HG02970 (cell line): ENCODE measurements around the gene PPFIBP1.

Source experiments
- ATAC-seq: cut with Tn5 transposase; IDR thresholded peaks from one replicate; pipeline ENCODE4 v1.9.1; 2021; ENCODE audit warnings: mild to moderate bottlenecking, moderate library complexity, moderate number of reproducible peaks; ENCODE audit not compliant: unreplicated experiment, low FRiP score

The PPFIBP1 gene

DNA sequence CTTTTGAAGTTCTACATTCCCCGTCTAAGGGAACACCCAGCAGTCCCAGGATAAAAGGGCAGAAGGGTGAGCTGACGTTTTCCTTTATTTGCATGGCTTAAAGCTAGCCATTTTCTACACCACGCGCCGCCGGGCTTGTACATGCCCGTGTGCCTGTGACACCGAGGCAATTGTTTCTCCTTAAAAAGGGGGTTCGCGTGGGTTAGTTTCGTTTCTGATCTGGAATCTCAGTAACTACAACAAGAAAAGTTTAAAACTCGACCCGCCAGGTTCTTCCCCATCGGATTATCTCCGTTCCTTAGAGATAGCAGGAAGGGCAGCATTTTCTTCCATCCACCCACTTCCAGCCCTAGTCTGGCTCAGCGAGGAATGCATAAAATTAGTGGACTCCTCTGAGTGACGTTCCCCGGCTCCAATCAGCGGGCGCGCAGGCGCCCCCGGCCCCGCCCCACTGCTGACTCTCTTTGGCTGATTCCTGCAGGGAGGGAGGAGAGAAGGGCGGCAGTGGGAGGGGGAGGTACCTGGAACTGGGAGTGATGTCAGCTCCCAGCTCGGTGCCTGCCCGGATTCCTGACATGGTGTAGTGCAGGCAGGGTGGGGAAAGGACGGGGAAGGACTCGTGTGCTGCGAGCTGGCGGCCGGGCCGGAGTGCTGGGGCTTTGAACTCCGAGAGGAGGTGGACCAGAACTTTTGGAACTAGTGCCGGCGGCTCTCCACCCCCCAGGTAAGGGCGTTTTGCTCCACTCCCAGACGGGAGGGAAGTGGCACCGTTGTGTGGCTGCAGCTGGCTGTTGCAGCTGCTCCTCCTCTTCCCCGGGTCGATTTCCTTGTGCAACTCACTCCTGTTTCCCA is at the start of gene PPFIBP1:
PPFIBP1 (plus strand) TSS at position 565 of the 852 bp plus-strand sequence. CDS start 109,191 bp downstream, outside the sequence.
- ATAC-seq, result peak; percentile 96

DNA sequence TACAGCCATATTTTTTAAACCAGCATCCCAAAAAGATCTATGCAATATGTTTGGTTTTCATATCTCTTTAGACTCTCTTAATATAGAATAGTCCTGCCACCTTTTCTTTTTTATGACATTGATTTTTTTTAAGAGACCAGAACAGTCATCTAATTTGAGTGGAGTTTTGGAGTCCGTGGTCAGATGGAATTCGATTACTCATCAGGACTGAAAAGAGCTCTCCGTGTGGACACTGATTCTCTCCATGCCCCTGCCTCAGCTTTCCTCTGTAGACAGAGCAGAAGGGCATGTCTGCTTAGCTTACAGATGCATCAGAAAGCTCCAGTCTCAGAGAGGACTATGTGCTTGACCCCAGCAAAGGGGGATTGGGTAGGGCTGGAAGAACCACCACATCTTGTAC is 49.7 kb upstream of the PPFIBP1 start:
- no peak for ATAC-seq

DNA sequence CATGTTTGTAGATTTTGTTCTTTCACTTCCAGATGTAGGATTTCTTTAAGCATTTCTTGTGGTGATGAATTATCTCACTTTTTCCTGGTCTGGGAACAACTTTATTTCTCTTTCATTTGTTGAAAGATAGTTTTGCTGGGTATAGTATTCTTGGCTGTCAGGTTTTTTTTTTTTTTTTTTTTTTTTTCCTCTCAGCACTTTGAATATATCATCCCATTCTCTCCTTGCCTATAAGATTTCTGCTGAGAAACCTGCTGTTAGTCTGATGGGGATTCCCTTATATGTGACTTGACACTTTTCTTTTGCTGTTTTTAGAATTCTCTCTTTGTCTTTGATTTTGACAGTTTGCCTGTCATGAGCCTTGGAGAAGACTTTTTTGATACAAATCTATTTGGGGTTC is 47.0 kb upstream of the PPFIBP1 start:
- no peak for ATAC-seq

DNA sequence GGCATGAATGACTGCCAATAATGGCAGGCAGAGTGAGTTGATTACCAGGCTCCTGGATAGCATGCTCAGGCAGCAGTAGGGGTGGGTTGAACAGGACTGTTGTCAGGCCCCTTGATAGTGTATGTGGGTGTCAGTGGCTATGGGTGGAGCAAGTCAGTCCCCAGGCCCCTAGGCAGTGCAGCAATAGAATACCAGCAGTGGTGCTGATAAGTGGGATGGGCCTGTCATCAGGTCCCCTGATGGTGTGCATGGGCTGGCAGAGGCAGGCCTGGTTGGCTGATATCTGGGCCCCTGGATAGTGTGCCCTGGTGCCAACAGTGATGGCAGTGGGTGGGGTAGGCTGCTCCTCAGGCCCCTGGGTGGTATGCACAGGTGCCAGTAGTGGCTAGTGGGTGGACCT is 45.1 kb upstream of the PPFIBP1 start:
- no peak for ATAC-seq

DNA sequence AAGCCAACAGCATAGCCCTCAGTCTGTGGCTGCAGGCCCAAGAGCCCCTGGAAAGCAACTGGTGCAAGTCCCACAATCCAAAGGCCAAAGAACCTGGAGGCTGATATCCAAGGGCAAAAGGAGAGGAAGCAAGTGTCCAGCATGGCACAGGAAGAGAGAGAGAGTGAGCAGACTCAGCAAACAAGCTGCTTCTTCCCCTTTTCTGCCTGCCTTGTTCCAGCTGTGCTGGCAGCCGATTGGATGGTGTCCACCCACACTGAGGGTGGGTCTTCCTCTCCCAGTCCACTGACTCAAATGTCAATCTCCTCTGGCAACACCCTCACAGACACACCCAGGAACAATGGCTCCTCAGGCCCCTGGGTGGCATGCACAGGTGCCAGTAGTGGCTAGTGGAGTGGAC is 44.0 kb upstream of the PPFIBP1 start:
- no peak for ATAC-seq

DNA sequence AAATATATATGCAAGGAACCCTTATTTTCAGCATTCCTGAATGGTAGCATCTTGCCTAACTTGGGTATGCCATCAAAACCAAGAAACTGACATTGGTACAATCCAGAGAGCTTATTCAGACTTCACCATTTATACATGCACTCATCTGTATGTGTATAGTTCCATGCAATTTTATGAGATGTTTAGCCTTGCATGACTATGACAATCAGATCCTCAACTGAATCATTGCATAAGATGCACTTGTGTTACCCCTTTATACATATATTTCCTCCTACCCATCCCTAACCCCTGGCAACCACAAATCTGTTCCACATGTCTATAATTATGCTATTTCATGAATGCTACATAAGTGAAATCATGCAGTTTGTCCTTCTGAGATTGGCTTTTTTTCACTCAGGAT is 37.0 kb upstream of the PPFIBP1 start:
- ATAC-seq, result no peak

DNA sequence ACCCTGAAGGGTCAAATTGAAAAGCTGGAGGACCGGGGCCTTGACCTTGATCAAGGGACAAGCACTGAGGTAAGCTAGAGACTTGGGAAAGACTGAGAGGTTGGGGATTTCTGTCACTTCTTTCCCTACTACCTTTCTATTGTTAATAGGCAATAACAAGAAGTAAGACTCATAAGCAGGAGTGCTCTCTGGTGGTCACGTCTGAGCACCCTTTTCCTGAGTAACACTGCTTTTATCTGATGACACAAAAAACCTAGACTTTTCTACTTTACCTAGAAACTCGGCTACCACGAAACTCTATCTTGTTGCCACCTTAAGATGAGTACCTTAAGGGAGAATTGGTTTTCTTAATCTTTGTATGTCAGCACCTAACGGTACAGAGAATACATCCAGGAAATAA is 35.5 kb upstream of the PPFIBP1 start:
- no peak for ATAC-seq

DNA sequence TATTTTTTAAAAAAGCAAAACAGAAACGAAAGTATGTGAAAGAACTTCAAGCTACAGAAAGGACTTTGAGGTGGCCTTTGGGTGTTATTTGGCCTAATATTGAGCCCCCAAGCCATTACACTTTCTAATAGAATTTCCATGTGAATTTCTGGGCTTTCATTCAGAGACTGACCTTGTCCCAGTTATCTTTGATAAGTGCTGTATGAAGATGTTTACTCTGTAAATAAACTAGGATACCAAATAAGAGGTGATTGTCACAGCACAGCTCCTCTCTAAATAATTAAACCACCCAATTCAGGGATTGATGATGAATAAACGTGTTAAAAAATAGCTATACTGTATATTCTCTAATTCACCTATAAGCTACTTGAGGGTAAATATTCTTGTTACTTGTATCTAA is 32.8 kb upstream of the PPFIBP1 start:
- no peak for ATAC-seq

DNA sequence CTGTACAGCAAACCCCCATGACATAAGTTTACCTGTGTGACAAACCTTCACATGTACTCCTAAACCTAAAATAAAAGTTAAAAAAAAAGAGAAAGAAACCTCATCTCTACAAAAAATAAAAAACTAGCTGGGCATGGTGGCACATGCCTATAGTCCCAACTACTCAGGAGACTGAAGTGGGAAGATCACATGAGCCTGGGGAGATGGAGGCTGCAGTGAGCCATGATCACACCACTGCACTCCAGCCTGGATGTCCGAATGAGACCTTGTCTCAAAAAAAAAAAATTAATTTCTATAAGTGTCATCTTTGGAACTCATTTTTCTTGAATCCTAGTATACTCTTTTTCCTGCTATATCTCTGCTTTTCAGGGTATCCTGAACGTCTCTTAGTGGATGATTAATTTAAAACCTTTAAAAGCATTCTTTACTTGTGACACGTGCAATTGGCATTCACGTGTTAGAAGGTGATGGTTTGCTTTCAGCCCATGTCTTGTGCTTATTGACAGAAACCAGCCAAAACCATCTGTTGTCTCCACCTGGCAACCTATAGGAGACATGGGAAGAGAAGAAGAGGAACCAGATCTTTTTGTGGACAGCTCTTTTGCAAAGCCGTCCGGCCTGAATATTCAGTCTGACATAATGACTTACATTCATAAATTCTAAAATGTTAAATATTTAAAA is 30.6 kb upstream of the PPFIBP1 start:
- ATAC-seq, result no peak

DNA sequence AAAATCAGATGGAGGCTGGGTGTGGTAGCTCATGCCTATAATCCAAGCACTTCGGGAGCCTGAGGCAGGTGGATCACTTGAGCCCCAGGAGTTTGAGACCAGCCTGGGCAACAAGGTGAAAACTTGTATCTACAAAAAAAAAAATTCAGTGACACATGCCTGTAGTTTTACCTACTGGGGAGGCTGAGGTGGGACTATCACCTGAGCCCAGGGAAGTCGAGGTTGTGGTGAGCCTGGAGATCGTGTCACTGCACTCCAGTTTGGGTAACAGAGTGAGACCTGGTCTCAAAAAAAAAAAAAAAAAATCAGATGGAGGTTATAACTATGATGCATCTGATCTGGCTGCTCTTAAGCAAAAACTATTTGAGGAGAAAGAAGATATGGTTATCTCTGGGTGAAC is 26.6 kb upstream of the PPFIBP1 start:
- no peak for ATAC-seq

DNA sequence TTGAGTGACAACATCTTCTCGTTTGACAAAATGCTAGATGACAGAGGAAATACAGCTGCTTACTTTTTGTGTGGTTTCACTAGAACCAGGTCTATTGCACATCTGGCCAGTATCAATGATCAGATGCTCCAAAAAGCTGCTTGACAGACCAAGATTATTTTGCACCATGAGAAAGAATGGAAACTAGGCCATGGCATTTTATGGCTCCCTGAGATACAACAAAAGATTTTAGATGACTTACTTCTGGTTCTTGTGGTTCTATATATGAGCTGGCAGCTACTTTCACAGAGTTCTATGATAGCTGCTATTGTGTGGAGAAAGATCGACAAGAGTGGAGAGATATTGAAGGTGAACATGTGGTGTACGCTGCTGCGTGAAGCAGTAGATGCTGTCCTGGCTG is 25.9 kb upstream of the PPFIBP1 start:
- no peak for ATAC-seq

DNA sequence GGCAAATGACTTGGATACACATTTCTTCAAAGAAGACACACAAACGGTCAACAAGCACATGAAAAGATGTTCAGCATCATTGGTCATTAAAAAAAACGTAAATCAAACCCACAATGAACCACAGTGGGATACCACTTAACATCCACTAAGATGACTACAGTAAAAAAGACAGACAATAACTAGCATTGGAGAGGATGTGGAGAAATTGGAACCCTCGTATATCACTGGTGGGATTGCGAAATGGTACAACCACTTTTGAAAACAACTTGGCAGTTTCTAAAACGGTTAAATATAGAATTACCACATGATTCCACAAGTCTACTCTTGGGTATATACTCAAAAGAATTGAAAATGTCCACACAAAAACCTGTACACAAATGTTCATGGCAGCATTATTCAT is 25.2 kb upstream of the PPFIBP1 start:
- ATAC-seq, result no peak

DNA sequence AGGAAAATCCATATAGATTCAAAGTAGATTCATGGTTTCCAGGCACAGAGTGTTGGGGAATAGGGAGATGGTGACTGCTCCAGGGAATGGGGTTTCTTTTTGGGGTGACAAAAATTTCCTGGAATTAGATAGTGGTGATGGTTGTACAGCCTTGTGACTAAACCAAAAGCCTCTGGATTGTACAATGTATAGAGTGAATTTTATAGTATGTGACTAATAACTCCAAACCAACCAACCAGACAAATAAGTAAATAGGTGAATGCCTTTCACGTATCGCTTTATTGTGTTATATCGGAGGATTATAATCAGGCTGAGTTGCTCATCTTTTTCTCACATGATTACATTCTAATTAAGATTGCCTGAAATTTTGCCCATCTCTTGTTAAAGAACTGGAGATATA is 24.6 kb upstream of the PPFIBP1 start:
- no peak for ATAC-seq

DNA sequence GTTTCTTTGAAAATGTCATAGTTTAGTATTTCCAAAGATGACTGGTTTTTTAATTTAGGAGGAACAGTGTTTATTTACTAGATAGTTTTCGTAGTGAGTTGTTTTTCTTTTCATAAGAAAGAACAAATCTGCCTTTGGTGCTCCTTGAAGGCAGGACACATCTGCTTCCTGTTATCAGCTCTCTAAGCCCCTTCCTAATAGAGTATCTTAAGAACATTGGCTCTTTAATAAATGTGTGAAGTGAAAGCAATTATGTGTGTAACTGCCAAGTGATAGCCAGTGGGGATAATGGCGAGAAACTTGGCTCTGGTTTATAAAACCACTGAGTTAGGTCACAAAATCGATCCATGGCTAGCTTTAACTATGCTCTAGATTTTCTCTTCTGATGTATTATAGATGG is 23.5 kb upstream of the PPFIBP1 start:
- no peak for ATAC-seq

DNA sequence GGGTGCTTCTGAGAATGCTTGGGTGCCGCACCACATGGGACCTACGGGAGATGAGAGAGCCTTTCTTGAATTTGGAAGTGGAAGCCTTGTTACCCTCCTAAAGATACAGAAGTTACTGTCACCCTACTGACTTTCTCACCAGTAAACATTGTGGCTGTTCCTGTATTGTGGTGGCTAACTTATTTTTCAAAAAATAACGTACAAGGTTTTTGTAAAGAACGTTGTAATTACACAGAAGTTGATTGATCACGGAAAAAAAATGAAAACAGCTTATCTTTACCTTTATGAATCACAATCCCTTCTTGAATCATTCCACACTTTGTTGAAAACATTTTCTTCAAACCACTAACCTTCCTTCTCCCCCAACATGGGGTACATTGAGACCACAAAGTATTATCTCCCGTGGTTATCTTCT is 22.0 kb upstream of the PPFIBP1 start:
- ATAC-seq, result no peak

DNA sequence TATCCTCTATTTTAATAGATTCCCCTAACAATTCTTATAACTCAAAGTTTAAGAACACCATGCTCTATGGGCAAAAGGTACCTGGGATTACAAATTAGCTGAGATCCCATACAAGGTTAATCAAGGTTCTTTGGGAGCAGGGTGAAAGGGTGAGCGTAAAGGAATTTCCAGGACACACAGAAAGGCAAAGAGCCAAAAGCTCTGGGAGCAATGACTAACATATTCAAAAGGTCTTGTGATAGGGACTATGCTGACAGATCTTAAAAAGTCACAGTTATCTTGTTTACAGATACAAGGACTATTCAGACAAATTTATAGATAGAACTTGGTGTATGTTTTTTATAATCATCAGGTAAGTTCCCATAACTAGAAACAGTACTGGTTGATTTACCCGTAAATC is 19.5 kb upstream of the PPFIBP1 start:
- no peak for ATAC-seq

DNA sequence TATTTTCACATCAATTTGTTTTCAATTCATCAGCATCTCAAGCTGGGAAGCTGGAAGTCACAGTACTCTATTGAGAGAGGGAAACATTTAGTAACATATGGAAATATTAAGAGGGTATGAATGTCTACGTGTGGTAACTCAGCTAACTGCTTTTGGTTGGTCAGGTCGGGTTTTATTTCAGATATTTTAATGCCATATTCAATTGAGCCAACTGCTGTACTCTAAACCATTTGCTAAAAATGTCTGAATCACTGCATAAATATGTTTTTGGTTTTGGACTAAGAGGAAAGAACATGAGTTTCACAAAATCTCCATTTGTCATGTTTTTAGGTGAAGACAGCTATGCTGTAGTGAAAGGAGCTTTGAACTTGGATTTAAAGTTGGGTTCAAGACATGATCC is 18.9 kb upstream of the PPFIBP1 start:
- no peak for ATAC-seq

DNA sequence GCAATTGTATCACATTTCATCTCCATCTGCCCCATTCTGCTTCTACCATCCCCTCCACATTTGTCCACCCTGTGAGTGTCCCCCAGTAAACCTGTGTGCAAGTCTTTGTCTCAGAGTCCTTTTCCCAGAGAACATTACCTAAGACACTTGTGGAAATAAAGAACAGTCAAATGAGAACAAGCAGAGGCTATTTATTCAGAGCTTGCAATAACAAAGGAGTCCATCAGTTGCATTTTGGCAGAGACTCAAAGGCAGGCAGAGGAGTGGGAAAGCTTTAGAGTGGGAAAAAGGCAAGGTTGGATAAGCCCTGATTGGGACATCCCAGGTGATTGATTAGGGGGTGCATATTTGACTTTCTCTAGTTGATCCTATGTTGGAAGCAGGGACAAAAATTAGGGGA is 18.2 kb upstream of the PPFIBP1 start:
- ATAC-seq, result no peak

DNA sequence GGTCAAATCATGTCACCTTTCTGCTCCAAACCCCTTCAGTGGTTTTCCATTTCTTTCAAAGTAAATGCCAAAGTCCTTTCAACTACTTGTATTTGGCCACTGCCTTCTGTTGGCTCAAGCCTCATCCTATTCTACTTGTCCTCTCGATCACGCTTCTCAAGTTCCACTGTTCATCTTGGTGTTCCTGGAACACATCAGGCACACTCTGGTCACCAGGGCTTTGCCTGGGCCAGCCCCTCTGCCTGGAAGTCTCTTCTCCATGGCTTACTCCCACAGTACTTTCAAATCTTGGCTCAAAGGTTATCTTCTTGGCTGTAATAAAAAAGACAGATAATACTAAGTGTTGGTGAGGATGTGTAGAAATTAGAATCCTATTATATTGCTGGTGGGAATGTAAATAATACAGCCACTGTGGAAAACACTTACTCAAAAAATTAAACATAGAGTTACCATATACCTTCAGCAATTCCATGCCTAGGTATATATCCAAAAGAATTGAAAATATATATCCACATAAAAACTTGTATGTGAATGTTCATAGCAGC is 17.3 kb upstream of the PPFIBP1 start:
- ATAC-seq, result no peak

DNA sequence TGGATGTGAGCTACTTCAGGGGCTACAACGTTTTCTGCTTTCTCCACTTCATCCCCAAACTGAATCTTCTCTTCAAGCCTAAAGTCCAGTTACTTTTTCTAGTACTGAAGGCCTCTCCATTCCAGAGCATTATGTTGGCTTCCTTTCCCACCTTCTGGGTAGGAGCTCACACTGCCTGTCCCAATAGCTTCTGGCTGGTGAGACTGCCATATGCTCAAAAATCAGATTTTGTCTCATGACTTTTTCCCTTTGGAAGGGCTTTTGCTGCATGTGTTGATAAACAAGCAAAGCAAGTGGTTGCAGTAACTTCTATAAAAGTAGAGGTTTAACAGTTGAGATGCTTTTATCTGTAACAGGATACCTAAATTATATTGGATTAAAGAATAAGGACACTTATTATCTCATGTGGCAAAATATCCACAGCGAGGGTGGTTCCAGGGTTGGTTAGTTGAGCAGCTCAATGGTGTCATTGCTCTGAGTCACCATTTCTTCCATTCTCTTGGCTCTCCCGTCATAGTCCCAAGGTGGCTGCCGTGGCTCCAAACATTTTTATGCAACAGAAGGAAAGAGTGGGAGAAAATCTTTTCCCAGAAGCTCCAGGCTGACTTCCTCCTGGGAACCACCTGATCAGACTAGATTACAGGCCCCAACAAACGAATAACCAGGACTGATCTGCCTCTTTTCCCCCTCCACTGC is 15.1 kb upstream of the PPFIBP1 start:
- no peak for ATAC-seq

DNA sequence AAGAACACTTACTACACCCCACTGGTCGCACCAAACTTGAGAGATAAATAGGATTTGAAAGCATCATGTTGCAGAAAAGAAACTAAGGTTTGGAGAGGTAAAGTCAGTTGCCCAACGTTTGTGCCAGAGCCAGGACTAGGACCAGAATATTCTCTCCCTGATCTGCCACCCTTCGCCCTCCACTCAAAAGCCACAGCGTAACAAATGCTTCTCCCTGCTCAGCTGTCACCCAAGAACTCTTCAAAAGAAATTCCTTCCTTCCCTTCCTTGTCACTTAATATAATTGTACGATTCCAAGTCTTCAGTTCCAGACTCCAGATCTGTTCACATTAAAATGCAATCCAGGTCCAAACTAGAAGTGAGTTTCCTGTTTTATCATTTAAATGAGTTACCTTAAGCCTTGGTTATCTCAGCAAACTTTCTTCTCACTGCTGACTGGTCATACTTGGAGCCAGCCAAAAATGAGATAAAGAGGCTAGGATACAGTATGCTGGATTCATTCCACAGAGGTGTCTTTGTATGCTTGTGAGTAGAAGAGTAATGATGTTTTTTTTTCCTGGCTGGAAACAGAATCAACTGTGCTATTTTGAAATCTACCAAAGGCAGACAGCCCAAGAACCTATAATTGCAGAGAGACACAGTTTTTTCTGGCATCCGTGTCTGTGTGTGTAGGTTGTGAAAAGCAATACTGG is 12.8 kb upstream of the PPFIBP1 start:
- ATAC-seq, result no peak
